AG08395 (cell line): ENCODE data around the gene GALNT18.
"Not testable (repeated sequence)": the region's sequence is repeated elsewhere in the genome, so short reads cannot be mapped to it uniquely, and the experiment has no call there.

Source experiments
- DNase-seq: peaks from one replicate; pipeline ENCODE4 v3.0.0; 2012; ENCODE audit warnings: mixed read lengths, low spot score

Gene GALNT18

GRCh38 chr11:11458485-11458884 lies 163.3 kb downstream of the GALNT18 start:
- no peak for DNase-seq

DNA sequence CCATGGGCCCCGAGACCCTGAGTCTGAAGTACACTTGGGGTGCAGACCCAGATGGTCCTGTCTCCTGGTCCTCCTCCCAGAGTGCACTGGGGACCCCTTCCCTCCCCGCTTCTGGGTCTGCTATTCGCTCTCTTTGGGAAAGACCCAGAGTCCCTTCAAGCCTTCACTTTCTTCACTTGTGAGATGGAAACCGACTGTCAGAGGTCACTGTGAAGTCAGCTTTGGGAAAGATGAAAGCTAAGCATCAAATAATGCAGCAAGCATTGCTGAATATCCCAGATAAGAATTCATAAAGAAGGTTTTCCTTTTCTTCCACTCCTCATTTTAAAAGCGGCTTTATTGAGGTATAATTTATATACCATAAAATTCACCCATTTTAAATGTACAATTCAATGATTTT lies 163.8 kb downstream of the GALNT18 start:
- DNase-seq, result no peak

GRCh38 chr11:11456866-11457265 lies 164.9 kb downstream of the GALNT18 start:
- DNase-seq, result no peak

DNA sequence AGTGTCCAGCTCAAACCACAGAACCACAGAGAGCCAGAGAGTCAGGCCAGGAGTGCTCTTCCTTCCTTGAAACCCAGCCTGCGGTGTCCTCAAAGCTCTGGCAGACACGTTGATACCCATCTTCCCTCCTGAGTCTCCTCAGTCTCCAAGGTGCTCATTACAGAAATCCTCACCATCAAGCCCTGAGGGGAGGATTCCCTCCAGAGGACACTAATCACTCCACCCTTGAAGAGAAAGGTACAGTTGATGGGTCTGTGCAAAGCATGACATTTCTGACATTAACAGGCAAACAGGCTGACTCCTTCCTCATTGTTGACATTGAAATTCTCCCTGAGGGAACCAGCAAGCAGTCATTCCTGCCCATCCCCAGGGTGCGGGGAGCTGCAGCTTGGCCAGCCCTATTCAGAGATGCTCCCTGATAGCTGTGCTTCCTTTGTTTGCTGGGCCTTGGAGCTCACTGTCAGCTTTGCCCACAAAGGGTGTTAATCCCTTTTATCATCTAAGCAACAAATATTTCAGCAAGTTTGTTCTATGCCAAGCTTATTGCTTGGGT lies 167.1 kb downstream of the GALNT18 start:
- DNase-seq, result no peak

- no peak for DNase-seq
Observed at GRCh38 chr11:11451501-11452005, 170.3 kb downstream of the GALNT18 start.

DNA sequence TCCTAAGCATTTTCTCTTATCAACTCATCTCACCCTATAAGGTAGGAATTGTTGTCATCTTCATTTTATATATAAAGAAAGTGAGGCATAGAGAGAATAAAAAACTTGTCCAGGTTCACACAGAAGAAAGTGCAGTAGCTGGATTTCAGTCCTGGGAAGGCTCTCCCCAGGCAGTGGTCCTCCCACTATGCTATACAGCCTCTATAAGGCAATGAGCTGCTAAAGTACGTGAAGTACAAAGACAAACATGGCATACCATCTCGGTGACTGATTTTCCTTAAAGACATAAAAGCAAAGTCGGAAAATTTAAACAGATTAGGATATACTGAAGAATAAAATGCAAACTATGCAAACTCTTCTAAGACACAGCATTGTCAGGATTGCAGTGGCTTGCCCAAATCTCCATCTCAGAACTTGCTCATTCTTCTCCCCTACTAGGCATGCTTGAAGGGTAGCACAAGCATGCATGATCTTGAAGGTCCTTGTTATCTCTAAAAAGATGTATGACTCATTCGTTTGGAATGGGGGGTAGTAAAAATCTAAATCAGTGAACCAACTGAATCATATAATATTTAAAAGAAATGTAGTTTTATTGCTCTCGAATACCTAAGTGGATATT lies 171.0 kb downstream of the GALNT18 start:
- DNase-seq, result no peak

GRCh38 chr11:11449327-11449726 lies 172.5 kb downstream of the GALNT18 start:
- DNase-seq, result no peak

DNA sequence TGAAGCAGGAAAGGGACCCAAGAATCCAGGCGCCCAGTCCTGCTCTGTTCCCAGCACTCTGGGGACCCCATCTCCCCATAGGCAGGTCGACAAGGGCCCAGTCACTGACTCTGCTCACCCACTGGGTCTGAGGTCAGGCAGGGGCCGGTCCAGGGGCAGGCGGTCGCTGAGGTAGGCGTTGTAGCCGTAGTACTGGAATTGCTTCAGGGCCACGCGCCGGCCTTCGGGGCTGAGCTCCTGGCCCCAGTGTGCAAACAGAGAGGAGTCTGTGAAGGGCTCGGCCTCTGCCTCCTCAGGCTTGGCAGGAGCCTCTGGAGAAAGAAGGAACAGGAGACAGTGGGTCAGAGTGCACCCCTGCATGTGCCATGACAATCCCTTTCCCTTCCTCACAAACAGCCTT lies 173.2 kb downstream of the GALNT18 start:
- DNase-seq, result no peak

DNA sequence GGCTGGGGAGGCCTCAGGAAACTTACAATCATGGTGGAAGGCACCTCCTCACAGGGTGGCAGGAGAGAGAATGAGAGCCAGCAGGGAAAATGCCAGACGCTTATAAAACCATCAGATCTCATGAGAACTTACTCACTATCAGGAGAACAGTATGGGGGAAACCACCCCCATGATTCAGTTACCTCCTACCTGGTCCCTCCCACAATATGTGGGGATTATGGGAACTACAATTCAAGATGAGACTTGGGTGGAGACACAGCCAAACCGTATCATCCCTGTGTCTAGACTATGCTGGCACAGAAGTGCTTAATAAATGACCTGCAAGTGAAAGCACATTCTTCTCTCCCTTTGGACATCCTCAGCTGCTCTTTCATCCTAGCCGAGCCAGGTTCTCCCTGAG lies 174.2 kb downstream of the GALNT18 start:
- not testable (repeated sequence) for DNase-seq

GRCh38 chr11:11446967-11447366 lies 174.8 kb downstream of the GALNT18 start:
- DNase-seq, result no peak

DNA sequence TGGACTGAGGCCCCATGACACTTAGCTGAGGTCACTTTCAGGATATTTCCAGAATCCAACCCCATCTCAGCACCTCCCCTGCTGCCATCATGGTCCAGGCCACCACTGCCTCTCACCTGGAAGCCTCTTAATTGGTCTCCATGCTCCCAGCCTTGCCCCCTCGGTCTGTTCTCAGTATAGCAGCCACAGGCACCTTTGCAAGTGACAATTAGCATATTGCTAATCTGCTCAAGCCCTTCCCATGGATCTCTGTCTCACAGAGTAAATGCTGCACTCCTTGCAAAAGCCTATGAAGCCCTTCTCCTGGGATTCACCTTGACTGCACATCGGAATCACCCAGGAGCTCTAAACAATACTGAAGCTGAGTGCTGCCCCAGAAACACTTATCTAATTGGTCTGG lies 175.2 kb downstream of the GALNT18 start:
- DNase-seq, result no peak

DNA sequence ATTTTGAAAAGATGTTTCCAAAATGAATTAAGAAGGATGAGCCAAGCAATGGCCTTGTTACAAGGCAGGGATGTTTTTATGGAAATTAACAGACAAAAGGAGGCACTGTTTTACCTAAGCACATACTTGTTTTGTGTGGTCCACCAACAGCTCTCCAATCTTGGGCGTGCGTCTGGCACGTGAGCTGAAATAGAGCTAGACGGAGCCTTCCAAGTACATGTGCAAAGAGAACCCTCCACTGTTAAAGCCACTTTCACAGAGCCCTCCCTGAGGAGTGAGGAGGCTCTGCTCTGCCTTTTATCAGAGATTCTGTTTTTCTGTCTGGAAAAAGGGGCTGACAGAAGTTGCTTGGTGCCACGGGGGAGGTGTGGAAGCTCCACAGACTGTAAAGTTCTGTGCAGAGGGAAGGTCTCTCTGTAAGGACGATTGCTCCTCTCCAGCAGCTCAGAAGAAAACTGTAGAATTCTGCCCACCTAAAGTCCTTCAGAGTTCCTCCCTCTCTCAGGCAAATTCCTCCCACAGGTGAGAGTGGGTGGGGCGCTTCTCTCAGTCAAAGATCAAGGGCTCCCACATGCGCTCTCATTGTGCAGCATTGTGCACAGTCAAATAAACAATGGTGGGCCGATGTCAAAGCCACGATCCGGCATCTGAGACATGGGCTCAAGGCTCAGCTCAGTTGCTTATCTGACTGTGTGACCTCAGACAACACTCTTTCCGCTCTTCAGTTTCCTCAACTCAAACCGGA lies 176.2 kb downstream of the GALNT18 start:
- no peak for DNase-seq

- no peak for DNase-seq
Observed at GRCh38 chr11:11444804-11445131, 177.0 kb downstream of the GALNT18 start.

- no peak for DNase-seq
Observed at GRCh38 chr11:11444027-11444803, 177.6 kb downstream of the GALNT18 start.

DNA sequence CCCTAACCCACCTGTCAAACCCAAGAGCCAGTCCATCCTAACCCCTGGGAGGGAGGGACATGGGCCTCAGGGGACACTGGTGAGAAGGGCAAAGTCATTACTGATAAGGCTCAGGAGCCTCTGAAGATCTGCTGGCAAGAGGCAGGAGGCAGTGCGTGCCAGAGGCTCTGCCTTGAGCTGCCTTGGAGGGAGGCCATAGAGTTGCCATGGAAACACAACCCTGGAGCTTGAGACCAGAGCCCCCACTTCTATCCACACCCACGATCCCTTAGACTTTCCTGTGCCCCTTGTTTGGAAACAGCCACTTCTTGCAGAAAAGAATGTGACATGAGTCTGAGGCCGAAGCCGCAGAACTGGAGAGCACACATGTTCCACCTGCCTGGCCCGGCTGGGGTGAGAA lies 179.0 kb downstream of the GALNT18 start:
- no peak for DNase-seq

- no peak for DNase-seq
Observed at GRCh38 chr11:11441516-11441915, 180.3 kb downstream of the GALNT18 start.

- DNase-seq, result no peak
Observed at GRCh38 chr11:11441091-11441490, 180.7 kb downstream of the GALNT18 start.

DNA sequence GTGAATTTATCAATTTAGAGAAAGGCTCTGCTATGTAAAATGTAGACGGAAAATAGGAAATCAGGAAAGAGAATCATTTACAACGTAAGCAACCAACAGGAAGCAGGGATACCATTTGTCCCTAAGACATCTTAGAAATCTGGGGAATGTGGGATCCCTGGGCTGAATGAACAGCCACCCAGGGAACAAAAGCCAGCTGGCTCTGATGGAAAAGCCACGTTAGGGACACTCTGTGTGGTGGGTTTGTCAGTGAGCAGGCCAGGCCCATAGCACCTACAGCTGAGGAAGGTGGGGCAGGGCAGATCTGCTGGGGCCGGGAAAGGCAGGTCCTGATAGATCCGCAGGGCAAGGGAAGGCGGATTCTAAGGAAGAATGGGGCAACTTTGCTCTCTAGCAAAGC lies 181.7 kb downstream of the GALNT18 start:
- no peak for DNase-seq

GRCh38 chr11:11439591-11439990 lies 182.2 kb downstream of the GALNT18 start:
- DNase-seq, result no peak

DNA sequence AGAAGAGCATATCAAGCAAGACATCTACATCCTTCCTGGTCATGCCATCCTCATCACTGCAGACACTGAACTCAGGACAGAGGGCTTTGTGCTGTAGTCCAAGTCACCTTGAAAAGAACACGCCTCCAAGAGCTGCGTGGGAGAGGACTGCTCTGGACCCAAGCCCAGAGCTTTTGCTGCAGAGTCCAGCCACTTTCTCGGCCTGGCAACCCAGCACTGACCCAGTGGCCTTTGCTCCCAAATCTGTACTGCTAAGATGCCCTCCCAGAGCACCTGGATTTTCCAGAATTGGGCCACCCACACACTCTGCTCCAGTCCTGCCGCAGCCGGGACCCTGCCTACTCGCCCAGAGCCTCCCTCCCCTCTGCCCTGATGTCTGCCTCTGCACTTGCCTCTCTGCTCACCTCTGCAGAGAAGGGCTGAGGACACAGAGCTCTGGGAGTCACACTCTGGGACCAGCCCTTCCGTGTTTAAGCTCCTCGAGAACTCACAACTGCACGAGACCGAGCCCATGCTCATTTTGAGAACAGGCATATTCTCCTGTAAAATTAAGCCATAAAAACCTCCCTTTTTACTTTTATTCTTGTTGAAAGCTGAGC lies 185.0 kb downstream of the GALNT18 start:
- no peak for DNase-seq

DNA sequence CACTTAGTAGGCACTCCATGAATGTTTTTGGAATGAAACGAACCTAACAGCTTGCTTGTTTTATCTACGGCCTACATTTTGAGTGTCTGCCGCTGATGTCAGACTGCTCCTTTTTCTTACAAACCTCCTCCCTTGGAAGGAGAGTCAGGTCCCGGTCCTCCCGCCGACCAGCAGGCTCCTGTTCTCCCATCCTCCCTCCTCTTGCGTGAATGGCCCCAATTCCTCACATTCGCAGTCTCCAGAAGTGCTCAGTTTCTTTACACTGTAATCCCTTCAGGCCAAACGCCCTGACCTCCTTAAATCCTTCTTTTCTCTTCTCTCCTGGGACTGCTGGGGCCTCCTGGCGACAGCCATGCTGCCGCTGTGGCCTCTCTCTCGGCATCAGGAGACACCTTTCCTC lies 186.2 kb downstream of the GALNT18 start:
- DNase-seq, result no peak

DNA sequence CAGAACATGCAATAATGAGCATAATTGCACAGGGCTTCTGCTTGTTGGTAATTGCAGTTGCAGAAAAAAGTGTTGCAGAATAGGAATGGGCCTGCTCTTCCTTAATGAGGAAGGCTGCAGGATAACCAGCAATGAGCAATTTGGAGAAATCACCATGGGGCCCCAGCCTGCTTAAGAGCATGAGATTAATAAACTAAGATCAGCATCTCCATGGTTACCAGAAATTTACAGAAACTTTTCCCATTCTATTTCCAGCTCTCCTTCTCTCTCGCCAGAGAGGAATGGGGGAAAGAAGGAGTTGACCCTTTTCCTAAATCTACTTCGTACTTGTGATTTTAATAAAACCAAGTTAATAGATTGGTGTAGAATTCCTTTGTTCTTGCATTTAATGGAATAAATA lies 187.8 kb downstream of the GALNT18 start:
- DNase-seq, result no peak
